HCT116 (cell line): ENCODE measurements around the gene TJP3. TPM values are rescaled to one million over a fixed set of nuclear protein-coding genes. Genes with fewer than 3 reads are reported as not detected.

ENCODE experiments used
- ATAC-seq: fragments of 200-7000 bp; cut with Tn5 transposase; 2 replicates; pipeline ENCODE4 v1.9.1; 2020; ENCODE audit warnings: mild to moderate bottlenecking, moderate library complexity
- BruUV-seq: library from RNA; stranded (reverse); fragments of 400-500 nt; replicated peaks from 2 replicates; lab custom pipeline; 2021; lab: Mats Ljungman, UMichigan
- CTCF ChIA-PET: fragments of 300-600 bp; sonication (Branson Sonifier 250); formaldehyde crosslinking; loops from one replicate; lab custom pipeline; 2021; ENCODE audit warnings: antibody characterized with exemption; lab: Charles Lee
- POLR2A ChIA-PET: fragments of 300-600, 350-600 bp; sonication (Branson Sonifier 250); formaldehyde crosslinking; loops from one replicate; lab custom pipeline; 2021; ENCODE audit warnings: antibody characterized with exemption; lab: Charles Lee
- RAD21 ChIA-PET, 2 experiments: fragments of 300-600 bp; sonication (Branson Sonifier 250); formaldehyde crosslinking; loops; one replicate each; lab custom pipeline; 2023; ENCODE audit warnings: low total read pairs in 2 of 2; ENCODE audit not compliant: uncharacterized antibody in 2 of 2, unreplicated experiment in 2 of 2, low non-redundant PET in 1 of 2; lab: Charles Lee
- DNase-seq: peaks from one replicate; pipeline ENCODE4 v3.0.0-alpha.2; 2010; ENCODE audit warnings: low read depth, low spot score
- H2AFZ ChIP-seq: fragments of 200-600 bp; shearing (Covaris generic), sonication (generic); 2 replicates; pipeline ENCODE4 v1.6.1; 2017; ENCODE audit warnings: low read depth, mixed run types, mixed read lengths, antibody characterized with exemption, low read length; ENCODE audit not compliant: poor library complexity, severe bottlenecking
- H3K27ac ChIP-seq: 2 replicates; pipeline ENCODE4 v1.5.1; 2012; ENCODE audit warnings: low read depth, low read length
- H3K27me3 ChIP-seq: fragments of 200-600 bp; sonication (generic); 2 replicates; pipeline ENCODE4 v1.6.1; 2016; ENCODE audit warnings: mixed run types, low read length, mixed read lengths; ENCODE audit not compliant: insufficient read depth
- H3K36me3 ChIP-seq, 2 experiments: fragments of 200-500 bp in 1 of 2; fragments of 200-600 bp in 1 of 2; sonication (Bioruptor generic) in 1 of 2; sonication (generic) in 1 of 2; 2 replicates each; pipeline versions ENCODE4 v1.5.1 to v1.6.1; 2014 to 2016; ENCODE audit warnings: low read length in 2 of 2, inconsistent platforms in 1 of 2, mixed read lengths in 1 of 2, mixed run types in 1 of 2; ENCODE audit not compliant: insufficient read depth in 2 of 2, control insufficient read depth in 1 of 2
- H3K4me1 ChIP-seq, 2 experiments: fragments of 200-600 bp in 1 of 2; sonication (generic) in 1 of 2; 2 replicates each; pipeline versions ENCODE4 v1.5.1 to v1.6.1; 2012 to 2017; ENCODE audit warnings: low read length in 2 of 2, inconsistent platforms in 1 of 2, mild to moderate bottlenecking in 1 of 2, mixed read lengths in 1 of 2, mixed run types in 1 of 2, moderate library complexity in 1 of 2; ENCODE audit not compliant: insufficient read depth in 2 of 2, control insufficient read depth in 1 of 2
- H3K4me2 ChIP-seq: fragments of 200-600 bp; sonication (generic); 2 replicates; pipeline ENCODE4 v1.6.1; 2017; ENCODE audit warnings: mixed run types, low read length, mixed read lengths
- H3K4me3 ChIP-seq, 2 experiments: fragments of 200-600 bp in 1 of 2; sonication (generic) in 1 of 2; replicated peaks in 1 of 2; 2 replicates each; pipeline ENCODE4 v1.5.1; 2011 to 2016; ENCODE audit warnings: low read length in 2 of 2, control low read depth in 1 of 2, low read depth in 1 of 2, mild to moderate bottlenecking in 1 of 2, mixed read lengths in 1 of 2, mixed run types in 1 of 2
- H3K79me2 ChIP-seq: fragments of 200-600 bp; sonication (generic); 2 replicates; pipeline ENCODE4 v1.6.1; 2017; ENCODE audit warnings: mild to moderate bottlenecking, mixed run types, low read length, moderate library complexity, mixed read lengths; ENCODE audit not compliant: insufficient read depth
- H3K9ac ChIP-seq: fragments of 200-600 bp; sonication (generic); 2 replicates; pipeline ENCODE4 v1.6.1; 2016; ENCODE audit warnings: low read length, mixed read lengths
- H3K9me2 ChIP-seq: fragments of 200-600 bp; sonication (generic), shearing (Covaris generic); 2 replicates; pipeline ENCODE4 v1.6.1; 2017; ENCODE audit warnings: mixed run types, mild to moderate bottlenecking, moderate library complexity; ENCODE audit not compliant: insufficient read depth
- H3K9me3 ChIP-seq, 2 experiments: fragments of 200-500 bp in 1 of 2; fragments of 200-600 bp in 1 of 2; sonication (Bioruptor generic) in 1 of 2; sonication (generic) in 1 of 2; 2 replicates each; pipeline ENCODE4 v1.6.1; 2014 to 2017; ENCODE audit warnings: low read length in 2 of 2, mixed read lengths in 2 of 2, inconsistent platforms in 1 of 2, low read depth in 1 of 2, mild to moderate bottlenecking in 1 of 2, mixed run types in 1 of 2, moderate library complexity in 1 of 2; ENCODE audit not compliant: control insufficient read depth in 1 of 2, insufficient read depth in 1 of 2
- H4K20me1 ChIP-seq: fragments of 200-600 bp; sonication (generic), shearing (Covaris generic); 2 replicates; pipeline ENCODE4 v1.6.1; 2017; ENCODE audit warnings: mixed run types, mild to moderate bottlenecking, moderate library complexity; ENCODE audit not compliant: insufficient read depth
- CEBPB ChIP-seq: IDR thresholded peaks from 2 replicates; pipeline ENCODE4 v1.6.1; 2012; ENCODE audit warnings: low read depth
- CTCF ChIP-seq, 3 experiments: fragments of 200-600 bp in 1 of 3; sonication (generic) in 1 of 3; IDR thresholded peaks in 2 of 3; conservative IDR thresholded peaks in 1 of 3; 2 replicates each; pipeline ENCODE4 v1.5.1; 2012 to 2017; ENCODE audit warnings: low read depth in 2 of 3, low read length in 2 of 3, antibody characterized with exemption in 1 of 3, borderline replicate concordance in 1 of 3, control low read depth in 1 of 3, mild to moderate bottlenecking in 1 of 3, mixed read lengths in 1 of 3, mixed run types in 1 of 3, moderate library complexity in 1 of 3; ENCODE audit not compliant: insufficient read depth in 1 of 3
- EGR1 ChIP-seq: IDR thresholded peaks from 2 replicates; pipeline ENCODE4 v1.6.1; 2012; ENCODE audit warnings: low read depth
- ELF1 ChIP-seq: IDR thresholded peaks from 2 replicates; pipeline ENCODE4 v1.6.1; 2012; ENCODE audit warnings: low read depth, borderline replicate concordance
- EZH2 ChIP-seq: fragments of 200-600 bp; sonication (generic); IDR thresholded peaks from 2 replicates; pipeline ENCODE4 v1.6.1; 2017; ENCODE audit warnings: antibody characterized with exemption, mixed run types
- EZH2phosphoT487 ChIP-seq: fragments of 200-600 bp; IDR thresholded peaks from 2 replicates; pipeline ENCODE4 v1.6.1; 2018; ENCODE audit warnings: antibody characterized with exemption, borderline replicate concordance
- FOSL1 ChIP-seq: IDR thresholded peaks from 2 replicates; pipeline ENCODE4 v1.6.1; 2012; ENCODE audit warnings: low read depth
- JUND ChIP-seq: IDR thresholded peaks from 2 replicates; pipeline ENCODE4 v1.6.1; 2012
- MAX ChIP-seq: IDR thresholded peaks from 2 replicates; pipeline ENCODE4 v1.6.1; 2012
- POLR2A ChIP-seq: IDR thresholded peaks from 2 replicates; pipeline ENCODE4 v1.7.0; 2011; ENCODE audit warnings: borderline replicate concordance; ENCODE audit not compliant: insufficient read depth, insufficient read length; ENCODE audit errors: extremely low read depth
- SP1 ChIP-seq: IDR thresholded peaks from 2 replicates; pipeline ENCODE4 v1.6.1; 2012; ENCODE audit warnings: low read depth
- SRF ChIP-seq: IDR thresholded peaks from 2 replicates; pipeline ENCODE4 v1.6.1; 2012; ENCODE audit warnings: low read depth
- TCF7L2 ChIP-seq: IDR thresholded peaks from 2 replicates; pipeline ENCODE4 v1.7.0; 2011; ENCODE audit warnings: borderline replicate concordance, inconsistent platforms; ENCODE audit not compliant: insufficient read depth, insufficient read length; ENCODE audit errors: extremely low read depth
- ZBTB33 ChIP-seq: IDR thresholded peaks from 2 replicates; pipeline ENCODE4 v1.6.1; 2011; ENCODE audit warnings: mild to moderate bottlenecking, low read length, moderate library complexity; ENCODE audit not compliant: insufficient replicate concordance; ENCODE audit errors: extremely low read depth
- intact Hi-C: fragments of 100-400 bp; cut with micrococcal nuclease; formaldehyde crosslinking; loops from 2 replicates; pipeline ENCODE4 v1.10.0; 2022
- total RNA-seq: library from RNA; stranded (reverse); gene quantifications from one replicate; pipeline ENCODE4 v1.2.1, GENCODE V29; 2021; ENCODE audit not compliant: unreplicated experiment
- TF ChIP-seq, protein P1 (sequence below): IDR thresholded peaks from 2 replicates; pipeline ENCODE4 v1.6.1; 2012; ENCODE audit warnings: low read depth

Gene TJP3
- total RNA-seq, 1 experiment from 2014 or later: 69.6 TPM

DNA sequence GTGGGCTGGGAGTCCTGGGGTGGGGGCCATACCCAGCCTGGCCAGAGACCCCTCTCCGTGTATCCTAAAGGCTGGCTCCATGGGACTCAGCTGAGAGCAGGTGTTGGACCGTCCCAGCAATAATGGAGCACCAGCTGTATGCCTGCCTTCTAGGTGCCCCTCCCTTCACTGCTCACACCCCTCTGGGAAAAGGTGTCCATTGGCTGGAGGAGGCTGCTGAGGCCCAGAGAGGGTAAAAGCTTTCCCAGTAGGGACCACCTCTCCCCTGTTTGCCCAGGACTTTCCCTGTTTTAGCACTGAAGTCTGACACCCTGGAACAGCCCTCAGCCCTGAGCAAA is 67.2 kb downstream of the TJP3 start:
- H3K9ac ChIP-seq: no peak overlapping the region
- H2AFZ ChIP-seq: no peak overlapping the region
- no peaks in the 10 kb centered on the region for H3K27me3 ChIP-seq
- no peaks in the 10 kb centered on the region for H3K36me3 ChIP-seq
- ATAC-seq: no peak
- POLR2A ChIA-PET: interaction anchor here (1.2 kb wide), 1 partner anchor 12 kb away, joined by 5 read pairs; the partner anchor contains the start of gene MRPL54
- no peak for DNase-seq
- TF ChIP-seq TCF7L2 (no peak), MAX (no peak), ZBTB33 (no peak), CTCF (IDR thresholded peaks at IDR 0.05 in 2 of 3, conservative IDR thresholded peaks at IDR 0.05 in 1 of 3; ENCODE audit: borderline replicate concordance in 1 of 3, insufficient read depth in 1 of 3, low read depth in 2 of 3, low read length in 2 of 3) (no peak), FOSL1 (no peak), CEBPB (no peak), EZH2phosphoT487 (no peak), EZH2 (no peak), EGR1 (no peak), JUND (no peak), SP1 (no peak), SRF (no peak), ELF1 (no peak), POLR2A (no peak)
- TF ChIP-seq, protein P1, sequence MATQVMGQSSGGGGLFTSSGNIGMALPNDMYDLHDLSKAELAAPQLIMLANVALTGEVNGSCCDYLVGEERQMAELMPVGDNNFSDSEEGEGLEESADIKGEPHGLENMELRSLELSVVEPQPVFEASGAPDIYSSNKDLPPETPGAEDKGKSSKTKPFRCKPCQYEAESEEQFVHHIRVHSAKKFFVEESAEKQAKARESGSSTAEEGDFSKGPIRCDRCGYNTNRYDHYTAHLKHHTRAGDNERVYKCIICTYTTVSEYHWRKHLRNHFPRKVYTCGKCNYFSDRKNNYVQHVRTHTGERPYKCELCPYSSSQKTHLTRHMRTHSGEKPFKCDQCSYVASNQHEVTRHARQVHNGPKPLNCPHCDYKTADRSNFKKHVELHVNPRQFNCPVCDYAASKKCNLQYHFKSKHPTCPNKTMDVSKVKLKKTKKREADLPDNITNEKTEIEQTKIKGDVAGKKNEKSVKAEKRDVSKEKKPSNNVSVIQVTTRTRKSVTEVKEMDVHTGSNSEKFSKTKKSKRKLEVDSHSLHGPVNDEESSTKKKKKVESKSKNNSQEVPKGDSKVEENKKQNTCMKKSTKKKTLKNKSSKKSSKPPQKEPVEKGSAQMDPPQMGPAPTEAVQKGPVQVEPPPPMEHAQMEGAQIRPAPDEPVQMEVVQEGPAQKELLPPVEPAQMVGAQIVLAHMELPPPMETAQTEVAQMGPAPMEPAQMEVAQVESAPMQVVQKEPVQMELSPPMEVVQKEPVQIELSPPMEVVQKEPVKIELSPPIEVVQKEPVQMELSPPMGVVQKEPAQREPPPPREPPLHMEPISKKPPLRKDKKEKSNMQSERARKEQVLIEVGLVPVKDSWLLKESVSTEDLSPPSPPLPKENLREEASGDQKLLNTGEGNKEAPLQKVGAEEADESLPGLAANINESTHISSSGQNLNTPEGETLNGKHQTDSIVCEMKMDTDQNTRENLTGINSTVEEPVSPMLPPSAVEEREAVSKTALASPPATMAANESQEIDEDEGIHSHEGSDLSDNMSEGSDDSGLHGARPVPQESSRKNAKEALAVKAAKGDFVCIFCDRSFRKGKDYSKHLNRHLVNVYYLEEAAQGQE: no peak
- no TSS peak for BruUV-seq
- H3K79me2 ChIP-seq: no peaks in the 10 kb centered on the region
- H3K27ac ChIP-seq: no peak overlapping the region
- no peak overlapping the region for H3K4me3 ChIP-seq
- CTCF ChIA-PET: no interaction called here
- intact Hi-C loops: no loop called here
- RAD21 ChIA-PET: no interaction called here
- no peaks in the 10 kb centered on the region for H3K4me1 ChIP-seq
- no peaks in the 10 kb centered on the region for H3K9me3 ChIP-seq
- no peaks in the 10 kb centered on the region for H3K9me2 ChIP-seq
- H4K20me1 ChIP-seq: no peaks in the 10 kb centered on the region
- no peak overlapping the region for H3K4me2 ChIP-seq
